H54 (cell line): ENCODE measurements around the gene CXCR5.

ENCODE experiments used
- DNase-seq: peaks from one replicate; pipeline ENCODE4 v3.0.0; 2011; ENCODE audit warnings: low spot score, mixed read lengths; ENCODE audit not compliant: insufficient read length
- FAIRE-seq: peaks from 3 replicates; lab custom pipeline; 2011; peaks lifted over from hg19 to GRCh38; lab: Jason Lieb, UNC
- POLR2A ChIP-seq: IDR thresholded peaks from 2 replicates; pipeline ENCODE4 v1.6.1; 2011; ENCODE audit warnings: low read depth, mild to moderate bottlenecking, low read length

The CXCR5 gene

DNA sequence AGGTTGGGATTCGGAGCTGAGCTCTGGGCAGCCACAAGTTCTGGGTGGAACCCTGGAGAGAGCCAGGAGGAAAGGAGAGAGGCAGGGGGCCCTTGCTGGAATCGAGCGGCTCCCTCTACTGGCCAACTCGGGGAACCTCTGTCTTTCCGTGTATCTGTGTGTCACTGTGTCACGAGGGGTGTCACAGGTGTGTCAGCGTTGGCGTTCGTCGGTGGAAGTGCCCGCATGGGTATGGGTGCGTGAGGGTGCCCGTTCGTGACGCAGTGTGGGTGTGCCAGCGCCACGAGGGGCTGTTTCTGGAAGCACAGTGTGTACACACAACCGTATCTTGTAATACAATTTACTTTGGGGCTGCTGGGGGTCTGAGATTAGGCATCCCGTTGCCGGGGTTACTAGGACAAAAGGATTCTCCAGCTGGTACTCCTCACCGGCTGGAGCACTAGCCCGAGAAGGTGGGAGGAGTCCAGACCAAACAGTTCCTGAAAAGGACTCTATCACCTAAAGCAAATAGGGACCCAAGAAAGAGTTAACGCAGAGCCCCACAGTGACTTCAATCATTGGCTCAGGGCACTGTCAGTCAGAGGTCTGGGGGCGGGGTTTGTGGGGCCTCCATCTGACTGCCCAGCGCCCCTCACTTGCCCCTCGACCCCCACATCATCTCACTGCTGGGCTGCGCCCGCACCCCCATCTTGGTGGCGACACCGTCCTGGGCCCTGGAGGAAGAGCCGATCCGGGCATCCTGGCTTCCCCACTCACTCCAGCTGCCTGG lies 44.6 kb downstream of the CXCR5 start:
- peak; percentile 90 for DNase-seq
- FAIRE-seq = no peak
- TF ChIP-seq POLR2A = no peak

DNA sequence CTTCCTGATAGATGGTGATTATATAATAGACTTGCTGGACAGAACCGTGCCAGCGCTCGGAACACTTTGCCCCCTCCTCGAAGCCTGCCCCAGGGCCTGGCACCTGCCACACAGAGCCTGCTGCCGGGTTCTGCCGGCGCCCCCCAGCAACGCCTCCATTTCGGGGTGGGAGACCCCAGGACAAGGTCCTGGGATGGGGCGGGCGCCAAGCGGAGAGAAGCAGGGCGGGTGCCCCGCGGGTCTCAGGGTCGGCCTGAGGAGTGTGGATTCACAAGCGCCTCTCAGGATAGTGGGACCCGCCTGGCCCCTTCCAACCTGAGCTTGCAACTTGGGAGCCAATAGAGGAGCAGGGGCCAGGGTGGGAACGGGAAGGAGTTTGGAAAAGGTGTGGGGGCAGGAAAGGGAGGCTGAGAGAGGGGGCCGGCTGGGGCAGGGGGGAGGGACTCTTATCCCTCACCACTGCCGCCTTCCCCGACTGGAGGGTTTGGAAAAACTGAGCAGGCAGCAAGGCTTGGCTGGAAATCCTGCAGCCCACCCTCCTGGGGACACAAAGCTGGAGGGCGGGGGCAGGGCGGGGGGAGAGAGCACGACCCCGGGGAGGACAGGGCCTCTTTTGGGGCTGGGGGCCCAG lies 45.3 kb downstream of the CXCR5 start:
- FAIRE-seq (no peak), DNase-seq (no peak)
- no peak for TF ChIP-seq POLR2A

DNA sequence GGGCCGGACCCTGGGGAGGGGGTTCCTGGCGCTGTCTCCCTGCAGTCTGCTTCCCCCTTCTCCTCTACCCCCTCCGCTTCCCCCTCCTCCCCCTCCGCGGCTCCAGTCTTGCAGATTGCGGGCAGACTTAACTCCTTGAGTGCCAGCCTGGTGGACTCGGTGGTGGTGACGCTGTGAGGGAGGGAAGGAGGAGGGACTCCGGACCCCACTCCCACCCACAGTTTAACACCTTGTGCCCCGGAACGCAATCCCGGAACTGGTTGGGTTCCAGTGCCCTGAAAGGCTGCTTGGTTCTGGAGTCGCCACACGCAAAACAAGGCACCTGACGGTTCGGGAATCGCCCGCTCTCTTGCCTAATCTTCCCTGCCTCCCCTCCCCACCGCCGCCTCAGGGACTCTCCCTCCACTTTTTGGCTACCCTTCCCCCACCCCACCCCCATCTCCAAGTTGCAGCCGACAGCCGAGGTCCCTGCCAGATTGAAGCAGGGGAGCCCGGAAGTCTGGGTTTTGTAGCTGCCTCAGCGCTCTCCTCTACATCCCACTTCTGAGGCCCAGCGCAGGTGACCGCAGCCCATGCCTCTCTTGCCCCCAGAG lies 45.9 kb downstream of the CXCR5 start:
- DNase-seq (no peak), FAIRE-seq (no peak)
- no peak for TF ChIP-seq POLR2A

DNA sequence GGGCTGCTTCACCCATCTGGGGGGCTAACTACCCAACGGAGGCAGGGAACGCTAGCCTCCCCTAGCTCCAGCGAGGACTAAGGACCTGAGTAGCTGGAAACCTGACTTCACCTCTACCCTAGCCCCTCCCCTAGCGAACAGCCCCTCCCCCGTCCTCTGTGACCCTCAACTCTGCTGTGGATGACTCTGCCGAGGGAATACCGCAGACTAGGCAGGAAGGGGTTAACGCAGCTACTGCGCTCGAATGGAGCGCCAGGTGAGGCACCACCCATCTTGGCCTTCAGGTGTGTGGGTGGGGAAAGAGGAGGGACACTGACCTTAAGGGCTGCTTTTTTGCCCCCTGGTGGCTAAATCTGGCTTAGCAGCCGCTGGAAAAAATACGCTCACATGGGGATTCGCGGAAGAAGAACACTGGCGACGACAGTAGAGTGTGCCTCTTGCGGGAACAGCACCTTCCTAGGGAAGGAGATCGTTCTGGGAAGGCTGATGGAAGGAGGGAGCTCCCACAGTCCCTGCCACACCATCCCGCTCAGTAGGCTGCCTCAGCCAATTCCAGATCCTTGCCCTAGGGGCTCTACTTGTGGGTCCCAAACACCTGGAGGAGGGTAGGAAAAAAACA lies 46.5 kb downstream of the CXCR5 start:
- DNase-seq (no peak), FAIRE-seq (no peak)
- TF ChIP-seq POLR2A = no peak

DNA sequence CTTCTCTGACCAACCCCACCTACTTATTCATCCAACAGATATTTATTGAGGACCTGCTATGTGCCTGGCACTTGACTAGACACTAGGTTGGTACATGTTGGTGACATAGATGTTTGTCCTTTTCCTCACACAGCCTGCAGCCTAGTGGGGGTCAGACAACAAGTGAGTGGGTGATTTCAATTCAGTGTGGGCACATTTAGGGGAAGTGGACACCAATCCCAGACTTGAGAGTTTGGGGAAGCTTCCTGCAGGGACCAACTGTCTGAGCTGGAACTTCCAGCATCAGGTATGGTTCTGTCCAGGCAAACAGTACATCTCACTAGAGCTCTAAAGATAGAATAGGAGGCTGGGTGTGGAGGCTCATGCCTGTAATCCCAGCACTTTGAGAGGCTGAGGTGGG lies 47.9 kb downstream of the CXCR5 start:
- DNase-seq (no peak), FAIRE-seq (no peak)
- no peak for TF ChIP-seq POLR2A

DNA sequence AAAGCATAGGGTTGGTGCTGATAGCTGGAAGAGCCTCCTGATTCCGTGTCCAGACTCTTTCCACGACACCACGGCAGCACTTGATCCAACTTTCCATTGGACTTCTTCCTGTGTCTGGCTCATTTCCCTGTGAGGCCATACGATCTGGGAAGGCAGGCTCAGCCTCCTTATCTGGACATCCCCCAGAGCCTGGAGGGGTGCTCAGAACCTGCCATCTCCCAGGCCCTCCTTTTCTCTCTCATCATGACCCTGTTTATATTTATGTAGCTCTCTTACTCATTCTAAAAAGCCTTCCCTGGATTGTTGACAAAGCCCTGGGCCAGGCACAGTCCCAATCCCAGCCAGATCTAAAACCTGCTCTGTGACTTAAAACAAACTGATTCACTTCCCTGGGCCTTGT lies 49.8 kb downstream of the CXCR5 start:
- DNase-seq (no peak), FAIRE-seq (no peak)
- TF ChIP-seq POLR2A = no peak

DNA sequence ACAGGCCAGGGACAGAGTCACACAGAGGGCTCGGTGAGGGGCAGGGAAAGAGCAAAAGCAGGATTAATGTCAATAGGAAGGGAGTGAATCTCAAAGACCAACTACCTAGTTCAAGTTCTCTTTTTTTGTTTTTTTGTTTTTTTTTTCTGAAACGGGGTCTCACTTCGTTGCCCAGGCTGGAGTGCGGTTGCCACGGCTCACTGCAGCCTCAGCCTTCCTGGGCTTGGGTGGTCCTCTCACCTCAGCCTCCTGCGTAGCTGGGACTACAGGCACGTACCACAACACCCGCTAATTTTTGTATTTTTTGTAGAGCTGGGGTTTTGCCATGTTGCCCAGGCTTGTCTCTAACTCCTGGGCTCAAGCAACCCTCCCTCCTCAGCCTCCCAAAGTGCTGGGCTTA lies 51.7 kb downstream of the CXCR5 start:
- no peak for DNase-seq
- no peak for FAIRE-seq
- TF ChIP-seq POLR2A = no peak

DNA sequence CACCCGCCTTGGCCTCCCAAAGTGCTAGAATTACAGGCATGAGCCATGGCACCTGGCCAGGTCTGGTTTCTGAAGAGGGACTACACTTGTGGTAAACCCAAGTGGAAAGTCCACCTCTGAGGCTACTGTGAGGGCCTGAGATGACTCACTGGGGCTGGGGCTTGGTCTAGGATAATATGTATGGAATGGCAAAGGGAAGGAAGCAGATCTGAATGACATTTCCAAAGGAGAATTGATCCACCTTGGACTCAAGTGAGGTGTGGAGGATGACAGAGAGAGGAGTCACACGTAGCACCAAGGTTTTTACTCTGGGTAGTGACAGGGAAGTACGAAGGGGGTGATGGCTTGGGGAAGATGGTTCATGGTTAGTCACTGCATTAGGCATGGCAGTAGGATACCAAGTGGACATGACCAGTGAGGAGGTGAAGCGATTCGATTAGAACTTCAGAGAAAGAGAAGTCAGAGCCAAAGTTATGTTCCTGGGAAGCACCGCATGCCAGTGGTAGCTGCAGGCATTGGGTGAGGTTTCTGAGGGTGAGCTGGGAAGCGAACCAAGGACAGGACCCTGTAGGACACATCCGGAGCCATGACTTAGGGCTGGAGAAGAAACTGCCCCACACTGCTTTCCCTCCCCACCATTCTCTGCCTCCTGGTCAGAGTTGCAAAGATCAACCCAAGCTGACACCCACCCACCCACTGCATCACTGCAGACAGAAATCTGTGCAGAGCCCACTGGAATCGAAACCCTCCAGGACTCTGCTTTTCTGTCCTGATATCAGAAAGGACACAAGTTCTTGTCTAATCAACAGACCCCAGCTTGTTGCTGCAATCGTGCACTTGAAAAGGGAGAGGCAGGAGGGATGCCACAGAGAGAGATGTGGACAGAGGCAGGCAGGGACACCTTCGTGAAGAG lies 55.1 kb downstream of the CXCR5 start:
- DNase-seq = no peak
- TF ChIP-seq POLR2A = no peak
- no peak for FAIRE-seq

DNA sequence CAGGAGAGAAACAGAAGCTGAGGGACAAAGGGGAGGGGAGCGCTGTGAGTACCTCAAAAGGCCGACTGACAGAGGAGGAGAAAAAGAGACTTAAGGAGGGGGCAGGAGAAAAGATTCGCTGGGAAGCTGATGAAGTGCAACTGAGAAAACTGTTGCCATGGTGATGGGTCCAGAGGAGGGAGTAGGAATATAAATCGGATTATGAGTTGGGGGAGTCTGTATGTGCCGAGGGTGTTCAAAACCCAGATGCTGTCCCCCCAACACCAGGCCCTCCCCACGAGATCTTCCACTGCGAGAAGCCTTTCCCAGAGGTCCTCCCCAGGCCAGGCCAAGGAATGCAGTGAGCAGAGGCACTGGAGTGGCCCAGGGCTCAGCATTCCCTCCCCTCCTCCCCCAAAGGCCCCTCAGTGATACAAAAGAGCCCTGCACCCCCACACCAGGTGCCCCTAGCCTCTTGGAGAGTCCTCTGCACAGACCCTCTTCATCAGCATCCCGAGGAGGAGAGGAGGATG lies 55.8 kb downstream of the CXCR5 start:
- no peak for FAIRE-seq
- DNase-seq = no peak
- TF ChIP-seq POLR2A = no peak

DNA sequence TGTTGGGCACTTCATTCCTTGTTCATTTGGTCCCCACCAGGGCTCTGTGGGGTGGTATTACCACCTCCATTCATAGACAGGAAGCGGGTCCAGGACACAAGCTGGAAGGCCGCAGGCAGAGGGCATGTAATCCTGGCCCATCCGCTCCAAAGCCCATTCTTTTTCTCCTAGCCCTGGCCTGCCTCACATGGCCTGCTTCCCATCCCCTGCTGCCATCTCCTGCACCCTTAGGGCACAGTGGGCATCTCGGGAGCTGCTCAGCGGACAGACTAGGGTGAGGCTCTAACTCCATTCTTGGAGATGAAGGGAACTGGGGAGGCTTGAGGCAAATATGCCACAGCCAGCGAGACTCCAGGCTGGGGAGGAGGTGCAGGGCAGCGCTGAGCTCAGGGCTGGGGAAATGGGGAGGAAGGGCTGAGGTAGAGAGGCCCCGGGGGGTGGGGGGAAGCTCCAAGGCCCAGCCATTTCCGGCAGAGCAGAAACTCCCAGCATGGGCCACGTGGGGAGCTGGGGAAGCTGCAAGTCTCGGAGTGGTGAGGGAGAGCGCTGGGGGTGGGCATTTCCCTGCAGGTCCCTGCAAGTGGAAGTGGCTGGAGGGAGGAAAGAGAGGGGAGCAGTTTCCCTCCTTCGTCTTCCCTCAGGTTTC lies 56.4 kb downstream of the CXCR5 start:
- DNase-seq (no peak), FAIRE-seq (no peak)
- TF ChIP-seq POLR2A = no peak

DNA sequence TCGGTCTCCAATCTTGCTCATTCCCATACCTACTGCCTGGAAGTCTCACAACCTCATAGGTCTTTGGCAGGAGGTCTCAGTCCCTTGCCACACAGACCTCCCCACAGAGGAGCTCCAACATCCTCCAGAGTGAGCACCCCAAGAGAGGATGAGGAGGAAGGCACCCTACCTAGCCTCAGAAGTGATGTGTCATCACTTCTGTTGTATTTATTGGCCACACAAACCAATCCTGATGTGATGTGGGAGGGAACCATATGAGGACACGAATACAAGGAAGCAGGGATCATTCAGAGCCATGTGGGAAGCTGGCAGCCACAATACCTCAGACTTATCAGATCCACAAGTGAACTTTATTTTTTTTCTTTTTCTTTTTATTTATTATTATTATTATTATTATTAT lies 63.4 kb downstream of the CXCR5 start:
- no peak for TF ChIP-seq POLR2A
- no peak for DNase-seq
- FAIRE-seq = no peak
